OCI-LY1 (cell line): ENCODE data around the gene GSK3A.

Experiments used
- EZH2 ChIP-seq: fragments of 200-600 bp; sonication (generic), shearing (Covaris generic); IDR thresholded peaks from 2 replicates; pipeline ENCODE4 v1.8.0; 2017; ENCODE audit warnings: borderline replicate concordance, mixed run types, mild to moderate bottlenecking, antibody characterized with exemption, low read length, moderate library complexity, mixed read lengths
- TF ChIP-seq, protein P1 (sequence below): fragments of 200-600 bp; sonication (generic), shearing (Covaris generic); IDR thresholded peaks from 2 replicates; pipeline ENCODE4 v1.5.1; 2017; ENCODE audit warnings: mild to moderate bottlenecking, antibody characterized with exemption, low read length, moderate library complexity, mixed read lengths

DNA sequence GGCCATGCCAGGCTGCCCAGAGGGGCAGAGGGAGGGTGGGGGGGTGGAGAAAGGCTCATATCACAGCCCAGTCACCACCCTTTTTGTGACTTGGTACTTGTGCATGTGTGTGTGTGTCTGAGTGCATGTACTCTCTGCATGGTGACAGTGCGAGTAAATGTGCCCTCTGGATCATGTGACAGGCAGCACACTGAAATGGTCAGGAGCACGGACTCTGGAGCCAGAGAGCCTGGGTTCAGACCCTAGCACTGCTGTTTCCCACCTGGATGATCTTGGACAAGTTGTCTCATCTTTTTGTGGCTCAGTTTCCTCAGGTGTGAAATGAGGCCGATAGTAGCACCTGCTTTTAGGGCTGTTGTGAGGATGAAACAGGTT is 28.6 kb upstream of the GSK3A start:
- TF ChIP-seq EZH2: no peak
- TF ChIP-seq, protein P1, sequence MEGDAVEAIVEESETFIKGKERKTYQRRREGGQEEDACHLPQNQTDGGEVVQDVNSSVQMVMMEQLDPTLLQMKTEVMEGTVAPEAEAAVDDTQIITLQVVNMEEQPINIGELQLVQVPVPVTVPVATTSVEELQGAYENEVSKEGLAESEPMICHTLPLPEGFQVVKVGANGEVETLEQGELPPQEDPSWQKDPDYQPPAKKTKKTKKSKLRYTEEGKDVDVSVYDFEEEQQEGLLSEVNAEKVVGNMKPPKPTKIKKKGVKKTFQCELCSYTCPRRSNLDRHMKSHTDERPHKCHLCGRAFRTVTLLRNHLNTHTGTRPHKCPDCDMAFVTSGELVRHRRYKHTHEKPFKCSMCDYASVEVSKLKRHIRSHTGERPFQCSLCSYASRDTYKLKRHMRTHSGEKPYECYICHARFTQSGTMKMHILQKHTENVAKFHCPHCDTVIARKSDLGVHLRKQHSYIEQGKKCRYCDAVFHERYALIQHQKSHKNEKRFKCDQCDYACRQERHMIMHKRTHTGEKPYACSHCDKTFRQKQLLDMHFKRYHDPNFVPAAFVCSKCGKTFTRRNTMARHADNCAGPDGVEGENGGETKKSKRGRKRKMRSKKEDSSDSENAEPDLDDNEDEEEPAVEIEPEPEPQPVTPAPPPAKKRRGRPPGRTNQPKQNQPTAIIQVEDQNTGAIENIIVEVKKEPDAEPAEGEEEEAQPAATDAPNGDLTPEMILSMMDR: no peak
